Osteoblast (primary cell): Measurements from ENCODE around the gene ADCY10. TPM values are rescaled to one million over a fixed set of nuclear protein-coding genes. Genes with fewer than 3 reads are reported as not detected.

ENCODE experiments used
- DNase-seq: peaks from one replicate; pipeline ENCODE4 v3.0.0; 2011; ENCODE audit warnings: low spot score, mixed read lengths; ENCODE audit not compliant: insufficient read length; ENCODE audit errors: missing footprints
- H2AFZ ChIP-seq: 2 replicates; pipeline ENCODE4 v1.6.0; 2011; ENCODE audit warnings: mild to moderate bottlenecking, low read length
- H3K27ac ChIP-seq: 2 replicates; pipeline ENCODE4 v1.5.1; 2011; ENCODE audit warnings: mild to moderate bottlenecking, low read depth, low read length, moderate library complexity
- H3K27me3 ChIP-seq: 2 replicates; pipeline ENCODE4 v1.6.0; 2012; ENCODE audit warnings: mild to moderate bottlenecking, control low read depth, inconsistent platforms, low read length, moderate library complexity; ENCODE audit not compliant: insufficient read depth
- H3K36me3 ChIP-seq: 2 replicates; pipeline ENCODE4 v1.5.1; 2011; ENCODE audit warnings: mild to moderate bottlenecking, low read length, control low read depth, moderate library complexity; ENCODE audit not compliant: insufficient read depth
- H3K4me1 ChIP-seq: 2 replicates; pipeline ENCODE4 v1.5.1; 2011; ENCODE audit warnings: mild to moderate bottlenecking, low read length, control low read depth, moderate library complexity; ENCODE audit not compliant: insufficient read depth
- H3K4me2 ChIP-seq: 2 replicates; pipeline ENCODE4 v1.6.0; 2011; ENCODE audit warnings: mild to moderate bottlenecking, low read length; ENCODE audit not compliant: insufficient read depth
- H3K4me3 ChIP-seq: fragments of 200-600 bp; sonication (generic); 3 replicates; pipeline ENCODE4 v1.5.1; 2012; ENCODE audit warnings: mild to moderate bottlenecking, low read length, inconsistent platforms; ENCODE audit not compliant: insufficient read depth
- H3K79me2 ChIP-seq: 2 replicates; pipeline ENCODE4 v1.6.0; 2012; ENCODE audit warnings: mild to moderate bottlenecking, low read length, control low read depth, inconsistent platforms; ENCODE audit not compliant: insufficient read depth
- H3K9me3 ChIP-seq: 2 replicates; pipeline ENCODE4 v1.5.1; 2011; ENCODE audit warnings: low read depth, low read length, control low read depth
- H4K20me1 ChIP-seq: 2 replicates; pipeline ENCODE4 v1.6.0; 2012; ENCODE audit warnings: mild to moderate bottlenecking, low read length, control low read depth; ENCODE audit not compliant: insufficient read depth
- CTCF ChIP-seq: IDR thresholded peaks from 2 replicates; pipeline ENCODE4 v1.5.1; 2011; ENCODE audit warnings: mild to moderate bottlenecking, low read depth, low read length, moderate library complexity; ENCODE audit errors: extremely low read depth
- total RNA-seq: library from RNA; depleted of rRNA; stranded (reverse); fragments of >200 nt; gene quantifications from 2 replicates; pipeline ENCODE4 v1.2.3, GENCODE V29; 2012

ADCY10 gene
- total RNA-seq, 1 donor: 0.36 TPM

DNA sequence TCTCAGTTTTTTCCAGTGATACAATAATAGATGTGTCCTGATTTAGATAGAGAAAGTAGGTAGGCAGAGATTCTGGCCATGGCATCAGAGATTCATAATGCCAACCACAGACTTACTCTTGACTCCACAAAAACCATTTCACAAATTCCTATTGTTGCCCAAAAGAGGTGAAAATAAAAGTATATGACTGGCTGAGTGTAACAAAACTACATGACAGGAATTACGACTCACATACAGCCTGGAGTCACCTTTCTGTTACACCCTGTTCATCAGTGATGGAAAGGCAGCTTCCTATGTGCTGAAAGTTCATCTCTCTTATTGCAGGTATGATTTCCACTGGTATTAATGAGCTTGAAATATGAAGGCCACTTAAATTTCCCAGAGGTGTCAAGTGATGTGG lies 119.9 kb downstream of the ADCY10 start:
- Histone ChIP-seq H3K79me2 (no peaks in the 10 kb centered on the region), H3K27me3 (no peaks in the 10 kb centered on the region), H3K9me3 (no peaks in the 10 kb centered on the region), H3K4me3 (no peak overlapping the region), H3K27ac (peak overlapping the region; percentile 45), H2AFZ (no peak overlapping the region), H3K4me2 (no peak overlapping the region), H3K4me1 (peaks cover 64% of the 10 kb centered on the region), H4K20me1 (no peaks in the 10 kb centered on the region), H3K36me3 (peaks cover 17% of the 10 kb centered on the region)
- DNase-seq: no peak
- TF ChIP-seq CTCF: no peak

DNA sequence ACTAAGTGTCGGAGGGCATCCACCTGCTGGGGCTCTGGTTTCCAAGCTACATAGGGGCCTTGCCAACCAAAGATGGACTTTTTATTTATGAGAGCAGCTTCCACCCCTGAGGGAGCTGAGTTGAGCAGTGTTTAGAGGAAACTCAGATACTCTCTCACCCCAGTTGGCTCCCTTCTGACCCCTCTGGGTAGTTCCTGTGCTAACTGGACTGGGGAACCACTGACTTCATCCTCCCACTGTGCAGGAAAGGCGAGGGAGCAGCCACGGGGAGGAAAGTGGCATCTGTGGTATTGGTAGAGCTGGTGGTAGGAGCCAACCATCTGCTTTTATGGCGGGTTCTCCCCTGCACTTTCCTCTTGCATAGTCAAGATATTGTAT lies 121.8 kb downstream of the ADCY10 start:
- Histone ChIP-seq H3K9me3 (no peaks in the 10 kb centered on the region), H4K20me1 (no peaks in the 10 kb centered on the region), H3K4me2 (peak overlapping the region; percentile 32), H3K4me3 (no peak overlapping the region), H3K4me1 (peaks cover 60% of the 10 kb centered on the region), H3K27ac (peak overlapping the region; percentile 94), H3K79me2 (no peaks in the 10 kb centered on the region), H2AFZ (no peak overlapping the region), H3K36me3 (peaks cover 34% of the 10 kb centered on the region), H3K27me3 (no peaks in the 10 kb centered on the region)
- no peak for TF ChIP-seq CTCF
- DNase-seq: no peak

GRCh38 chr1:167791281-167792187 lies 122.4 kb downstream of the ADCY10 start:
- peaks cover 54% of the 10 kb centered on the region for H3K4me1 ChIP-seq
- peak overlapping the region; percentile 94 for H3K27ac ChIP-seq
- no peak overlapping the region for H3K4me3 ChIP-seq
- H2AFZ ChIP-seq: no peak overlapping the region
- peaks cover 38% of the 10 kb centered on the region for H3K36me3 ChIP-seq
- peak overlapping the region; percentile 32 for H3K4me2 ChIP-seq
- no peak for DNase-seq
- no peaks in the 10 kb centered on the region for H3K79me2 ChIP-seq
- TF ChIP-seq CTCF: peak; percentile 29
- no peaks in the 10 kb centered on the region for H4K20me1 ChIP-seq
- H3K27me3 ChIP-seq: no peaks in the 10 kb centered on the region
- no peaks in the 10 kb centered on the region for H3K9me3 ChIP-seq

- no peak for TF ChIP-seq CTCF
- Histone ChIP-seq H4K20me1 (no peaks in the 10 kb centered on the region), H3K27ac (peak overlapping the region; percentile 94), H2AFZ (no peak overlapping the region), H3K9me3 (no peaks in the 10 kb centered on the region), H3K4me2 (no peak overlapping the region), H3K79me2 (peaks cover under 1% of the 10 kb centered on the region), H3K4me1 (peaks cover 40% of the 10 kb centered on the region), H3K36me3 (peaks cover 42% of the 10 kb centered on the region), H3K4me3 (no peak overlapping the region), H3K27me3 (no peaks in the 10 kb centered on the region)
- no peak for DNase-seq
These were observed 123.8 kb downstream of the ADCY10 start for GRCh38 chr1:167790117-167790516.
